HEK293 (cell line): ENCODE results near the gene GPI.

Source experiments
- ATF2 ChIP-seq: fragments of 450-650 bp; formaldehyde crosslinking; IDR thresholded peaks from 2 replicates; pipeline ENCODE4 v1.5.1; 2016; ENCODE audit warnings: missing biosample characterization, missing genetic modification characterization, low read depth
- BCL6B ChIP-seq: fragments of 450-650 bp; formaldehyde crosslinking; IDR thresholded peaks from 2 replicates; pipeline ENCODE4 v1.5.1; 2017; ENCODE audit warnings: missing biosample characterization, missing genetic modification characterization
- ELK4 ChIP-seq: IDR thresholded peaks from 2 replicates; pipeline ENCODE4 v1.6.1; 2011; ENCODE audit warnings: mild to moderate bottlenecking, low read depth, low read length, borderline replicate concordance
- GLIS2 ChIP-seq: fragments of 450-650 bp; formaldehyde crosslinking; IDR thresholded peaks from 2 replicates; pipeline ENCODE4 v1.5.1; 2016; ENCODE audit warnings: missing biosample characterization, missing genetic modification characterization
- HOXD13 ChIP-seq: sonication (generic); formaldehyde crosslinking; IDR thresholded peaks from 2 replicates; pipeline ENCODE4 v1.8.0; 2022; ENCODE audit warnings: missing genetic modification reagents, borderline replicate concordance
- KLF17 ChIP-seq: fragments of 450-650 bp; formaldehyde crosslinking; IDR thresholded peaks from 2 replicates; pipeline ENCODE4 v1.5.1; 2016; ENCODE audit warnings: missing biosample characterization, missing genetic modification characterization
- PATZ1 ChIP-seq: fragments of 450-650 bp; formaldehyde crosslinking; IDR thresholded peaks from 2 replicates; pipeline ENCODE4 v1.5.1; 2016; ENCODE audit warnings: missing biosample characterization, missing genetic modification characterization
- SETDB1 ChIP-seq: IDR thresholded peaks from one replicate; pipeline ENCODE4 v1.6.1; 2017; ENCODE audit warnings: mild to moderate bottlenecking, low read length, moderate library complexity, mixed read lengths; ENCODE audit not compliant: insufficient read length
- SP7 ChIP-seq: fragments of 450-650 bp; formaldehyde crosslinking; IDR thresholded peaks from 2 replicates; pipeline ENCODE4 v1.5.1; 2016; ENCODE audit warnings: missing biosample characterization, missing genetic modification characterization
- TSHZ1 ChIP-seq: fragments of 450-650 bp; formaldehyde crosslinking; IDR thresholded peaks from 2 replicates; pipeline ENCODE4 v1.5.1; 2016; ENCODE audit warnings: missing biosample characterization, missing genetic modification characterization, borderline replicate concordance
- YY1 ChIP-seq: fragments of 450-650 bp; formaldehyde crosslinking; IDR thresholded peaks from 2 replicates; pipeline ENCODE4 v1.5.1; 2018; ENCODE audit warnings: missing biosample characterization, missing genetic modification characterization
- ZBTB17 ChIP-seq: fragments of 450-650 bp; formaldehyde crosslinking; IDR thresholded peaks from 2 replicates; pipeline ENCODE4 v1.5.1; 2016; ENCODE audit warnings: missing biosample characterization, missing genetic modification characterization
- ZNF132 ChIP-seq: fragments of 450-650 bp; formaldehyde crosslinking; IDR thresholded peaks from 2 replicates; pipeline ENCODE4 v1.5.1; 2017; ENCODE audit warnings: missing biosample characterization, missing genetic modification characterization, borderline replicate concordance
- ZNF223 ChIP-seq: fragments of 450-650 bp; formaldehyde crosslinking; IDR thresholded peaks from 2 replicates; pipeline ENCODE4 v1.5.1; 2016; ENCODE audit warnings: missing biosample characterization, missing genetic modification characterization
- ZNF24 ChIP-seq: fragments of 450-650 bp; formaldehyde crosslinking; IDR thresholded peaks from 2 replicates; pipeline ENCODE4 v1.5.1; 2016; ENCODE audit warnings: missing biosample characterization, missing genetic modification characterization
- ZNF341 ChIP-seq: fragments of 450-650 bp; formaldehyde crosslinking; IDR thresholded peaks from 2 replicates; pipeline ENCODE4; 2016; ENCODE audit warnings: low read depth, missing biosample characterization, missing genetic modification characterization
- ZNF362 ChIP-seq: fragments of 450-650 bp; formaldehyde crosslinking; IDR thresholded peaks from 2 replicates; pipeline ENCODE4 v1.5.1; 2016; ENCODE audit warnings: missing biosample characterization, missing genetic modification characterization
- ZNF366 ChIP-seq: fragments of 450-650 bp; formaldehyde crosslinking; conservative IDR thresholded peaks from 2 replicates; pipeline ENCODE4 v1.5.1; 2016; ENCODE audit warnings: missing biosample characterization, missing genetic modification characterization
- ZNF433 ChIP-seq: fragments of 450-650 bp; formaldehyde crosslinking; IDR thresholded peaks from 2 replicates; pipeline ENCODE4 v1.5.1; 2016; ENCODE audit warnings: missing biosample characterization, missing genetic modification characterization, low read depth
- ZNF623 ChIP-seq: fragments of 450-650 bp; formaldehyde crosslinking; IDR thresholded peaks from 2 replicates; pipeline ENCODE4 v1.5.1; 2016; ENCODE audit warnings: missing biosample characterization, missing genetic modification characterization
- ZNF629 ChIP-seq: fragments of 450-650 bp; formaldehyde crosslinking; IDR thresholded peaks from 2 replicates; pipeline ENCODE4 v1.5.1; 2017; ENCODE audit warnings: missing biosample characterization, missing genetic modification characterization
- ZNF654 ChIP-seq: fragments of 450-650 bp; formaldehyde crosslinking; IDR thresholded peaks from 2 replicates; pipeline ENCODE4 v1.5.1; 2016; ENCODE audit warnings: low read depth, missing biosample characterization, missing genetic modification characterization
- ZNF692 ChIP-seq: fragments of 450-650 bp; formaldehyde crosslinking; IDR thresholded peaks from 2 replicates; pipeline ENCODE4 v1.5.1; 2016; ENCODE audit warnings: missing biosample characterization, missing genetic modification characterization
- ZSCAN23 ChIP-seq: fragments of 450-650 bp; formaldehyde crosslinking; IDR thresholded peaks from 2 replicates; pipeline ENCODE4 v1.5.1; 2016; ENCODE audit warnings: missing biosample characterization, missing genetic modification characterization

Gene GPI

GRCh38 chr19:34359140-34359953 is 5.6 kb upstream of the GPI start (continued):
- TF ChIP-seq ZNF24 = peak; percentile 62; the same call in 1 of the 2 replicates
- TF ChIP-seq ZNF654 (tag by site-specific recombination) = no peak
- no peak; the same call in 1 of the 2 replicates for TF ChIP-seq YY1 (tag by site-specific recombination)
- TF ChIP-seq ZNF629 (tag by site-specific recombination) = peak; percentile 88
- no peak for TF ChIP-seq BCL6B (tag by site-specific recombination)
- TF ChIP-seq TSHZ1 (tag by site-specific recombination) = no peak; the same call in 1 of the 2 replicates
- TF ChIP-seq ZNF623 (tag by site-specific recombination) = no peak
- no peak for TF ChIP-seq ZNF362 (tag by site-specific recombination)
- peak; percentile 22 for TF ChIP-seq ZNF692 (tag by site-specific recombination)
- TF ChIP-seq ZNF223 = no peak
- TF ChIP-seq ZNF433 (tag by site-specific recombination) = no peak
- peak; percentile 77 for TF ChIP-seq ZBTB17
- peak; percentile 96 for TF ChIP-seq GLIS2
- TF ChIP-seq ZNF366 (tag by site-specific recombination) = no peak
- no peak for TF ChIP-seq ELK4
- no peak for TF ChIP-seq HOXD13 (CRISPR knock-in tag)
- no peak for TF ChIP-seq ZSCAN23
- TF ChIP-seq ZNF132 (tag by site-specific recombination) = no peak
- peak; percentile 95 for TF ChIP-seq PATZ1
- TF ChIP-seq ATF2 (tag by site-specific recombination) = no peak
- TF ChIP-seq ZNF341 (tag by site-specific recombination) = peak; percentile 88
- TF ChIP-seq KLF17 = peak; percentile 94
- TF ChIP-seq SP7 (tag by site-specific recombination) = peak; percentile 81
- no peak for TF ChIP-seq SETDB1
